ENCODE results near the gene PA2G4. TPM values are rescaled to one million over a fixed set of nuclear protein-coding genes. Genes with fewer than 3 reads are reported as not detected.

Gene PA2G4
- total RNA-seq, 4 donors from 2014 or later: 22.1 to 63.0 (median 44.8) TPM

DNA sequence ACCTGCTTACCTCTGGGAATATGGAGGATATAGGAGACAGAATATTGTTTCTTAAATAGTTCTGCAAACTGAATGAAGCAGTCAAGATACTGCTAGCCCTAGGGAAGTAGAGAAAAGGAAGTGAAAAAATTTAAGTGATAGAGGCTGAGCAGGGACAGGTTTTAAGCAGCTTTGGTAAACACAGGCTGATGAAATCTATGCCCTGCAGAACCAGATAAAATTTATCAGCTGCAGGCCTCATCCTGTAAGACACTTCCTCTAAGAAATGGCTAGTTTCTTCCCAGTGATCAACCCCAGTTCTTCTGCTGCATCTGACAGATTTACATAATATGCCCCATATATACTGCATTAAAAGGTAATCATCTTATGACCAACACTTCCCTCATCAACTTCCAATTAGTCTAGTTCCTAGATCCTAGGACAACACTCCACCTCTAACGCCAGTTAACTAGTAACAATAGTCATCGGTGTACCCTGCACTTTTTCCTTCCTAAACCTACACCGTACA is 22.4 kb downstream of the PA2G4 start:
- peaks cover 16 to 48% (median 32%) of the 10 kb centered on the region in 4 donors for H3K4me1 ChIP-seq
- H3K27me3 ChIP-seq: no peaks in the 10 kb centered on the region
- no peak overlapping the region for H3K4me3 ChIP-seq
- H3K36me3 ChIP-seq: peaks cover 0 to 3% (median 0%) of the 10 kb centered on the region in 4 donors
- intact Hi-C loops (cut with DNase I; ENCODE audit: low total_unique reads): loop anchor here (2.0 kb wide), 1 partner anchor 32 kb away; the partner anchor contains the start of gene MYL6
- no peak for DNase-seq
- TF ChIP-seq POLR2AphosphoS5 (IDR thresholded peaks at IDR 0.05): no peak
- no peaks in the 10 kb centered on the region for H3K9me3 ChIP-seq
- in situ Hi-C loops (cut with MboI; ENCODE audit: low pct_ligation_motif_present in 1 of 4, low pct_unique_long_range_greater_than_20kb in 1 of 4, low sequenced_read_pairs in 3 of 4): loop anchor here in 1 of 4 donors (10.0 kb wide), 1 partner anchor 58 kb away; the partner anchor contains the start of gene SMARCC2
- 62 to 65% methylated on average over 3 of the region's 3 CpGs for WGBS, 2 donors (ENCODE audit: low coverage in 1 of 2)
- H3K27ac ChIP-seq: peak overlapping the region; percentile 89 to 95 (median 93)

DNA sequence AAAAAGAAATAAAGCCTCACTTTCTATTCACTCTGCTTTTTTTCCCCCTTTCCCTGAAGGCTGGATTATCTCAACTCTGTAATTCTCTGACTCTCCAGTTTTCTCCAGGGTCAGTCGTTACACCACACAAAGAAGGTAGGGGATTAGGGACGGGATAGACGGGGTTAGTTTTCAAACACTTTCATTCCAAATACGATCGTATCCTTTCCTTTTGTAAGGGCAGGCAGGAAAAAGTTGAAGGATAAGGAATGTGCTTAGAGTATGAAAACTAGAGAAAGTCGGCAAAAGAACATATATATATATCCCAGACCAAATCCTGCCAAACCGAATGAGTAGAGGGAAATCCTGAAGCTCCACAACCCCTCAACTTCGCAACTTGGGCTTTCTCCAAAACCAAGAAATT is 23.1 kb downstream of the PA2G4 start:
- Histone ChIP-seq H3K27me3 (no peaks in the 10 kb centered on the region), H3K9me3 (no peaks in the 10 kb centered on the region), H3K4me1 (peaks cover 16 to 43% (median 32%) of the 10 kb centered on the region in 4 donors), H3K4me3 (peak overlapping the region in 3 of 4 donors; percentile 20 to 78 (median 26)), H3K27ac (peak overlapping the region; percentile 89 to 95 (median 93)), H3K36me3 (peaks cover 0 to 10% (median 2%) of the 10 kb centered on the region in 4 donors)
- no peak for DNase-seq
- 0 to 1% methylated on average over 6 to 8 of the region's 8 CpGs for WGBS, 2 donors (ENCODE audit: low coverage in 1 of 2)
- intact Hi-C loops (cut with DNase I; ENCODE audit: low total_unique reads) (loop anchor here (2.0 kb wide), 1 partner anchor 31 kb away; the partner anchor contains the start of gene MYL6), in situ Hi-C loops (cut with MboI; ENCODE audit: low pct_ligation_motif_present in 1 of 4, low pct_unique_long_range_greater_than_20kb in 1 of 4, low sequenced_read_pairs in 3 of 4) (loop anchor here in 1 of 4 donors (10.0 kb wide), 1 partner anchor 57 kb away; the partner anchor contains the start of gene SMARCC2)
- TF ChIP-seq EP300 (IDR thresholded peaks at IDR 0.05; ENCODE audit: low read depth): no peak
- TF ChIP-seq, protein P1, sequence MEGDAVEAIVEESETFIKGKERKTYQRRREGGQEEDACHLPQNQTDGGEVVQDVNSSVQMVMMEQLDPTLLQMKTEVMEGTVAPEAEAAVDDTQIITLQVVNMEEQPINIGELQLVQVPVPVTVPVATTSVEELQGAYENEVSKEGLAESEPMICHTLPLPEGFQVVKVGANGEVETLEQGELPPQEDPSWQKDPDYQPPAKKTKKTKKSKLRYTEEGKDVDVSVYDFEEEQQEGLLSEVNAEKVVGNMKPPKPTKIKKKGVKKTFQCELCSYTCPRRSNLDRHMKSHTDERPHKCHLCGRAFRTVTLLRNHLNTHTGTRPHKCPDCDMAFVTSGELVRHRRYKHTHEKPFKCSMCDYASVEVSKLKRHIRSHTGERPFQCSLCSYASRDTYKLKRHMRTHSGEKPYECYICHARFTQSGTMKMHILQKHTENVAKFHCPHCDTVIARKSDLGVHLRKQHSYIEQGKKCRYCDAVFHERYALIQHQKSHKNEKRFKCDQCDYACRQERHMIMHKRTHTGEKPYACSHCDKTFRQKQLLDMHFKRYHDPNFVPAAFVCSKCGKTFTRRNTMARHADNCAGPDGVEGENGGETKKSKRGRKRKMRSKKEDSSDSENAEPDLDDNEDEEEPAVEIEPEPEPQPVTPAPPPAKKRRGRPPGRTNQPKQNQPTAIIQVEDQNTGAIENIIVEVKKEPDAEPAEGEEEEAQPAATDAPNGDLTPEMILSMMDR (IDR thresholded peaks at IDR 0.05): no peak
- no peak for TF ChIP-seq POLR2A (IDR thresholded peaks at IDR 0.05)
- TF ChIP-seq POLR2AphosphoS5 (IDR thresholded peaks at IDR 0.05): no peak

DNA sequence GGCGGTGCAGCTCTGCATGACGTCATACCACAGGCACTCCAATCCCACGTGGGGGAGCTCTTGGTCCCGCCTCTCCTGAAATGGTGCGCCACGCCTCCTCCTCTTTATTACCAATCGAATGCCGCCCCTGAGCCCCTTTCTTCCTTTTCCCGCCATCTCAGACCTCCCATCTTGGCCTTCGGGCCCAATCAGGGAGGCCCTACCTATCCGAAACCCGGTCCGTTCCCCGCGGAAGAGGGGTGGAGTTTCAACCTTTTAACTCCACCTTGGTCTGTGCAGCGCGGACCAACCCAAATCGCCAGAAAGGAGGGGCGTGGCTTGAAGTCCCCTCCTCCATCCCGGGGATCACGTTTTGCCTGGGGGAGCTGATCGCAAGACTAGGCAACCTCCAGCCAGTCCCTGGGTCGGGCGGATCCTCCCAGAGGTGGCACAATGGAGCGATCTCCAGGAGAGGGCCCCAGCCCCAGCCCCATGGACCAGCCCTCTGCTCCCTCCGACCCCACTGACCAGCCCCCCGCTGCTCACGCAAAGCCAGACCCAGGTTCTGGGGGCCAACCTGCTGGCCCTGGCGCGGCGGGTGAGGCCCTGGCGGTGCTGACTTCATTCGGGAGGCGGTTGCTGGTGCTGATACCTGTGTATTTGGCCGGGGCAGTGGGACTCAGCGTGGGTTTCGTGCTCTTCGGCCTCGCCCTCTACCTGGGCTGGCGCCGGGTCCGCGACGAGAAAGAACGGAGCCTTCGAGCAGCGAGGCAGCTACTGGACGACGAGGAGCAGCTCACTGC is 23.7 kb downstream of the PA2G4 start, which contains the start of gene ESYT1:
ESYT1 (plus strand) TSS at position 380 of the 782 bp plus-strand sequence; CDS start at position 433, 53 bp downstream.
- intact Hi-C loops (cut with DNase I; ENCODE audit: low total_unique reads) (loop anchor here (2.0 kb wide), 1 partner anchor 31 kb away; the partner anchor contains the start of gene MYL6), in situ Hi-C loops (cut with MboI; ENCODE audit: low pct_ligation_motif_present in 1 of 4, low pct_unique_long_range_greater_than_20kb in 1 of 4, low sequenced_read_pairs in 3 of 4) (loop anchor here in 1 of 4 donors (10.0 kb wide), 1 partner anchor 57 kb away; the partner anchor contains the start of gene SMARCC2)
- Histone ChIP-seq H3K27ac (peak within 1 kb of the TSS; percentile 92 to 98 (median 94)), H3K4me1 (peaks cover 16 to 41% (median 32%) of the 10 kb centered on the region in 4 donors), H3K36me3 (peaks cover 0 to 16% (median 5%) of the 10 kb centered on the region in 4 donors), H3K4me3 (peak within 1 kb of the TSS; percentile 45 to 85 (median 76)), H3K9me3 (no peaks in the 10 kb centered on the region), H3K27me3 (no peaks in the 10 kb centered on the region)
- peak; percentile 98 to 99 (median 98) for TF ChIP-seq POLR2AphosphoS5 (IDR thresholded peaks at IDR 0.05)
- peak; percentile 97 for TF ChIP-seq POLR2A (IDR thresholded peaks at IDR 0.05)
- TF ChIP-seq, protein P1 (IDR thresholded peaks at IDR 0.05): peak in 1 of 5 experiments; percentile 10
- no peak for TF ChIP-seq EP300 (IDR thresholded peaks at IDR 0.05; ENCODE audit: low read depth)
- WGBS, 2 donors (ENCODE audit: low coverage in 1 of 2): 0 to 1% methylated on average over 3 to 22 of the region's 49 CpGs
- DNase-seq: peak; percentile 99

DNA sequence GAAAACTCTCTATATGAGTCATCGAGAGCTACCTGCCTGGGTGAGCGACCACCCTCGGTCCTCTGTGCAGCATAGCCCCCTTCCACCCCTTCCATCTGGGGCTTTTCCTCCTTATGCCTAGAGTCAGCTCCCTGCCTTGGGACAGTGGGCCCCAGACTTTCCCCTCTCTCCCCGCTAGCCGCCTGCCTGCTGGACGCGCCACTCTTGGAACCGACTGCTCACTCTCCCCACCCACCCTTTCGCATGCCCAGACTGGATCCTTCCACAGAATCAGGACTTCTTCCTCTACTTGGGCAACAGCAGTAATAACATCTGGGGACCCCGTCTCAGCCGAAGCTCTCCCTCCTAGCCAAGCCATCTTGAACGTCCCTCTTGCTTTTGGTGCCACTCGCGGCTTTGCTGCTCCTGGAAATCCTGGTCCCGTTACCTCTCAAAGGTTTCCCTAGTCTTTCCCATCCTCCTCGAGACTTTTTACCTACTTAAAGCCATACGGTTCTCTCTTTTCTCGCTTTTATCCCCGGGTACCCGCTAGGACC is 24.4 kb downstream of the PA2G4 start:
- H3K4me3 ChIP-seq: peak overlapping the region; percentile 45 to 85 (median 76)
- H3K9me3 ChIP-seq: no peaks in the 10 kb centered on the region
- 0 to 1% methylated on average over 13 to 20 of the region's 20 CpGs for WGBS, 2 donors (ENCODE audit: low coverage in 1 of 2)
- in situ Hi-C loops (cut with MboI; ENCODE audit: low pct_ligation_motif_present in 1 of 4, low pct_unique_long_range_greater_than_20kb in 1 of 4, low sequenced_read_pairs in 3 of 4): loop anchor here in 1 of 4 donors (10.0 kb wide), 1 partner anchor 56 kb away; the partner anchor contains the start of gene SMARCC2
- peak; percentile 36 for DNase-seq
- peaks cover 0 to 21% (median 9%) of the 10 kb centered on the region in 4 donors for H3K36me3 ChIP-seq
- peak overlapping the region; percentile 92 to 98 (median 94) for H3K27ac ChIP-seq
- no peaks in the 10 kb centered on the region for H3K27me3 ChIP-seq
- intact Hi-C loops (cut with DNase I; ENCODE audit: low total_unique reads): no loop called here
- TF ChIP-seq POLR2AphosphoS5 (IDR thresholded peaks at IDR 0.05): no peak
- TF ChIP-seq POLR2A (IDR thresholded peaks at IDR 0.05): no peak
- TF ChIP-seq, protein P1 (IDR thresholded peaks at IDR 0.05): no peak
- no peak for TF ChIP-seq EP300 (IDR thresholded peaks at IDR 0.05; ENCODE audit: low read depth)
- peaks cover 16 to 41% (median 32%) of the 10 kb centered on the region in 4 donors for H3K4me1 ChIP-seq

Data from transverse colon (tissue), 4 donors.